Colon (tissue), 2 donors: Measurements from ENCODE around the gene HIGD1A.
"Not testable (repeated sequence)": the region's sequence is repeated elsewhere in the genome, so short reads cannot be mapped to it uniquely, and the experiment has no call there.

Experiments used
- FAIRE-seq: peaks from 2 replicates; lab custom pipeline; 2012; peaks lifted over from hg19 to GRCh38; lab: Jason Lieb, UNC
- donor health status: control.
- donor health status: control.

The HIGD1A gene

GRCh38 chr3:42829083-42829627 is 24.9 kb upstream of the HIGD1A start:
- peak; percentile 94 for FAIRE-seq

GRCh38 chr3:42827654-42828053 is 23.4 kb upstream of the HIGD1A start:
- peak; percentile 18 for FAIRE-seq

- FAIRE-seq, result no peak
Observed at GRCh38 chr3:42827023-42827422, 22.7 kb upstream of the HIGD1A start.

GRCh38 chr3:42826141-42826540 is 21.9 kb upstream of the HIGD1A start:
- FAIRE-seq, result peak; percentile 55

- no peak for FAIRE-seq
Observed at GRCh38 chr3:42823351-42823750, 19.1 kb upstream of the HIGD1A start.

GRCh38 chr3:42822828-42823227 is 18.5 kb upstream of the HIGD1A start:
- no peak for FAIRE-seq

GRCh38 chr3:42820746-42821051 is 16.4 kb upstream of the HIGD1A start:
- FAIRE-seq, result no peak

- no peak for FAIRE-seq
Observed at GRCh38 chr3:42819351-42819965, 15.2 kb upstream of the HIGD1A start.

- no peak for FAIRE-seq
Observed at GRCh38 chr3:42815826-42816225, 11.5 kb upstream of the HIGD1A start.

GRCh38 chr3:42814914-42815507 is 10.7 kb upstream of the HIGD1A start:
- FAIRE-seq, result no peak

GRCh38 chr3:42814246-42814645 is 10.0 kb upstream of the HIGD1A start:
- no peak for FAIRE-seq

- FAIRE-seq, result not testable (repeated sequence)
Observed at GRCh38 chr3:42811118-42811883, 7.0 kb upstream of the HIGD1A start.

- not testable (repeated sequence) for FAIRE-seq
Observed at GRCh38 chr3:42810706-42811105, 6.4 kb upstream of the HIGD1A start.

- FAIRE-seq, result no peak
Observed at GRCh38 chr3:42809202-42809601, 4.9 kb upstream of the HIGD1A start, which contains the start of gene ACKR2. Gene ACKR2 (plus strand): TSS chr3:42809445. CDS start chr3:42864503, 55,058 bp downstream.

- no peak for FAIRE-seq
Observed at GRCh38 chr3:42807929-42808328, 3.6 kb upstream of the HIGD1A start.

- no peak for FAIRE-seq
Observed at GRCh38 chr3:42805141-42805821, 991 bp upstream of the HIGD1A start.

GRCh38 chr3:42804831-42805132 is 492 bp upstream of the HIGD1A start:
- no peak for FAIRE-seq

- FAIRE-seq, result no peak
Observed at GRCh38 chr3:42803414-42804105, 730 bp downstream of the HIGD1A start.

GRCh38 chr3:42802876-42803413 is 1.3 kb downstream of the HIGD1A start:
- no peak for FAIRE-seq

GRCh38 chr3:42801784-42802183 is 2.5 kb downstream of the HIGD1A start:
- FAIRE-seq, result no peak

- no peak for FAIRE-seq
Observed at GRCh38 chr3:42801048-42801620, 3.2 kb downstream of the HIGD1A start.

GRCh38 chr3:42800251-42800650 is 4.0 kb downstream of the HIGD1A start:
- FAIRE-seq, result no peak
